Loucy (cell line): ENCODE measurements around the gene ASIC4.

Source experiments
- H2AFZ ChIP-seq: fragments of 200-600 bp; sonication (generic); 2 replicates; pipeline ENCODE4 v1.6.0; 2016; ENCODE audit warnings: antibody characterized with exemption, mild to moderate bottlenecking, low read length, moderate library complexity
- H3F3A ChIP-seq: fragments of 200-600 bp; 2 replicates; pipeline ENCODE4 v1.6.0; 2016; ENCODE audit warnings: antibody characterized with exemption, low read depth, mild to moderate bottlenecking
- H3K27me3 ChIP-seq: fragments of 200-600 bp; sonication (generic); 2 replicates; pipeline ENCODE4 v1.6.1; 2014; ENCODE audit warnings: low read length, mild to moderate bottlenecking; ENCODE audit not compliant: insufficient read depth, poor library complexity, severe bottlenecking
- H3K36me3 ChIP-seq: fragments of 200-600 bp; sonication (generic); 2 replicates; pipeline ENCODE4 v1.6.1; 2016; ENCODE audit warnings: low read length; ENCODE audit not compliant: insufficient read depth
- H3K4me1 ChIP-seq: fragments of 200-600 bp; sonication (generic); 2 replicates; pipeline ENCODE4 v1.5.1; 2014; ENCODE audit warnings: low read length, mild to moderate bottlenecking; ENCODE audit not compliant: insufficient read depth, poor library complexity, severe bottlenecking
- H3K4me2 ChIP-seq: fragments of 200-600 bp; sonication (generic); 2 replicates; pipeline ENCODE4 v1.6.0; 2014; ENCODE audit warnings: antibody characterized with exemption, low read length, low read depth, mild to moderate bottlenecking; ENCODE audit not compliant: poor library complexity, severe bottlenecking
- H3K4me3 ChIP-seq: fragments of 200-600 bp; sonication (generic); 2 replicates; pipeline ENCODE4 v1.5.1; 2014; ENCODE audit warnings: low read length, mild to moderate bottlenecking, mixed read lengths; ENCODE audit not compliant: poor library complexity, severe bottlenecking
- H3K79me2 ChIP-seq: fragments of 200-600 bp; sonication (generic); 2 replicates; pipeline ENCODE4 v1.6.1; 2014; ENCODE audit warnings: low read length; ENCODE audit not compliant: insufficient read depth
- H3K9ac ChIP-seq: fragments of 200-600 bp; sonication (generic); 2 replicates; pipeline ENCODE4 v1.6.0; 2014; ENCODE audit warnings: mild to moderate bottlenecking, low read depth, low read length, moderate library complexity; ENCODE audit not compliant: poor library complexity, severe bottlenecking
- H3K9me2 ChIP-seq: fragments of 200-600 bp; sonication (generic); replicated peaks from 2 replicates; pipeline ENCODE4 v1.6.1; 2016; ENCODE audit warnings: low read depth, low read length, mixed read lengths
- H3K9me3 ChIP-seq: fragments of 200-600 bp; sonication (generic); 2 replicates; pipeline ENCODE4 v1.6.1; 2014; ENCODE audit warnings: mild to moderate bottlenecking, antibody characterized with exemption, low read length, low read depth; ENCODE audit not compliant: insufficient read depth
- H4K20me1 ChIP-seq: fragments of 200-600 bp; sonication (generic); 2 replicates; pipeline ENCODE4 v1.6.0; 2014; ENCODE audit warnings: antibody characterized with exemption, low read length, mild to moderate bottlenecking; ENCODE audit not compliant: insufficient read depth, poor library complexity, severe bottlenecking
- EZH2phosphoT487 ChIP-seq: fragments of 200-600 bp; IDR thresholded peaks from 2 replicates; pipeline ENCODE4 v1.6.1; 2018; ENCODE audit warnings: antibody characterized with exemption, mild to moderate bottlenecking, moderate library complexity, borderline replicate concordance
- TF ChIP-seq, protein P1 (sequence below): fragments of 200-600 bp; sonication (generic); conservative IDR thresholded peaks from 2 replicates; pipeline ENCODE4 v1.5.1; 2014; ENCODE audit warnings: mild to moderate bottlenecking, antibody characterized with exemption, low read length

Gene ASIC4

DNA sequence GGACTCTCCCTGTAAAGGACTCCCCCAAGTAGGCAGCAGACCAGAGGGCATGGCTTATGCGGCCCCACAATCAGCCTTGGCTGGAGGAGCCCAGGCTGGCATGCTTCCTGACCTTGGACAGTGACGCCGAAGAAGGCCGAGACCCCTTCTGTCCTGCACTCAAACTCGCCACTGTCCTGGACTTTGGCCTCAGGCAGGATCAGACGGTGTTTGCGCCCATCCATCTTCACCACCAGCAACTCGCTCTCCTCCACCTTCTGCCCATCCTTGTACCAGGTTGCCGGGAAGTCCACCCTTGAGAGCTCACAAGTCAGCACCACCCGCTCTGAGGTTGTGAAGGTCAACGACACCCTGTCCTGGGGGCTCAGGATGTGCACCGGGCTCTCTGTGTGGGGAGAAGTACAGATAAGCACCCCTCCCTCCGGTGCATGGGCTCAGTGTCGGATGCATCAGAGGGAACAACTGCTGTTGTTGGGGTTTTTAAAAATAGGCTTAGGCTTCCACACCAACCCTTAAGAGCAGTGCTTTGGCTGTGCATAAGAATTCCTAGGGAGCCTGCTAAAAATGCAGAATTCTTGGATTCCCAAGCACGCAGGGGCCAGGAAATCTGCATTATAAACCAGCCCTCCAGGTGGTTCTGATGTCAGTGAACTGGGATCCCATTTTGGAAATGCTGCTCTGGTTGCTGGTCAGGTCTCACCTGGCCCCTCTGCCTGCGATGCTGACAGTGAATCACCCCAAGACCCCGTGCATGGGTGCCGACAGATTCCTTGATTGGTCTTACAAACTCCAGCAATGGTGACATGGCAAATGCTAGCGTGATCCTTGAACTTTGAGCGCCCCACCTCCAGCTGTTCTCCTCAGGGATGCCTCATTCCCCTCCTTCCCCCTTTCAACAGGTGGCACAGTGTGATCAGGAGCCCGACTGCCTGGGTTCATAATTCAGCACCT, 51.1 kb downstream of the ASIC4 start:
- H3K4me3 ChIP-seq, result no peak overlapping the region
- H3F3A ChIP-seq, result no peaks in the 10 kb centered on the region
- no peak overlapping the region for H3K9ac ChIP-seq
- peaks cover 9% of the 10 kb centered on the region for H4K20me1 ChIP-seq
- TF ChIP-seq, protein P1, sequence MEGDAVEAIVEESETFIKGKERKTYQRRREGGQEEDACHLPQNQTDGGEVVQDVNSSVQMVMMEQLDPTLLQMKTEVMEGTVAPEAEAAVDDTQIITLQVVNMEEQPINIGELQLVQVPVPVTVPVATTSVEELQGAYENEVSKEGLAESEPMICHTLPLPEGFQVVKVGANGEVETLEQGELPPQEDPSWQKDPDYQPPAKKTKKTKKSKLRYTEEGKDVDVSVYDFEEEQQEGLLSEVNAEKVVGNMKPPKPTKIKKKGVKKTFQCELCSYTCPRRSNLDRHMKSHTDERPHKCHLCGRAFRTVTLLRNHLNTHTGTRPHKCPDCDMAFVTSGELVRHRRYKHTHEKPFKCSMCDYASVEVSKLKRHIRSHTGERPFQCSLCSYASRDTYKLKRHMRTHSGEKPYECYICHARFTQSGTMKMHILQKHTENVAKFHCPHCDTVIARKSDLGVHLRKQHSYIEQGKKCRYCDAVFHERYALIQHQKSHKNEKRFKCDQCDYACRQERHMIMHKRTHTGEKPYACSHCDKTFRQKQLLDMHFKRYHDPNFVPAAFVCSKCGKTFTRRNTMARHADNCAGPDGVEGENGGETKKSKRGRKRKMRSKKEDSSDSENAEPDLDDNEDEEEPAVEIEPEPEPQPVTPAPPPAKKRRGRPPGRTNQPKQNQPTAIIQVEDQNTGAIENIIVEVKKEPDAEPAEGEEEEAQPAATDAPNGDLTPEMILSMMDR, result no peak
- TF ChIP-seq EZH2phosphoT487, result no peak
- H3K27me3 ChIP-seq, result no peaks in the 10 kb centered on the region
- H3K4me1 ChIP-seq, result peaks cover 9% of the 10 kb centered on the region
- H3K79me2 ChIP-seq, result peaks cover 5% of the 10 kb centered on the region; the same call in 1 of the 2 replicates
- H3K4me2 ChIP-seq, result no peak overlapping the region
- no peak overlapping the region for H2AFZ ChIP-seq
- no peaks in the 10 kb centered on the region for H3K36me3 ChIP-seq
- H3K9me3 ChIP-seq, result no peaks in the 10 kb centered on the region
- no peaks in the 10 kb centered on the region for H3K9me2 ChIP-seq

- no peaks in the 10 kb centered on the region for H3K36me3 ChIP-seq
- peaks cover 12% of the 10 kb centered on the region for H3K4me1 ChIP-seq
- no peak overlapping the region for H3K9ac ChIP-seq
- peaks cover 9% of the 10 kb centered on the region for H4K20me1 ChIP-seq
- no peaks in the 10 kb centered on the region for H3K27me3 ChIP-seq
- H3K79me2 ChIP-seq, result peaks cover 5% of the 10 kb centered on the region; the same call in 1 of the 2 replicates
- H3K9me2 ChIP-seq, result no peaks in the 10 kb centered on the region
- H3F3A ChIP-seq, result no peaks in the 10 kb centered on the region
- no peak overlapping the region for H3K4me2 ChIP-seq
- TF ChIP-seq, protein P1, result no peak
- no peak for TF ChIP-seq EZH2phosphoT487
- no peak overlapping the region for H3K4me3 ChIP-seq
- H3K9me3 ChIP-seq, result no peaks in the 10 kb centered on the region
- H2AFZ ChIP-seq, result no peak overlapping the region
Measured at GRCh38 chr2:219566640-219567039, 52.4 kb downstream of the ASIC4 start.

DNA sequence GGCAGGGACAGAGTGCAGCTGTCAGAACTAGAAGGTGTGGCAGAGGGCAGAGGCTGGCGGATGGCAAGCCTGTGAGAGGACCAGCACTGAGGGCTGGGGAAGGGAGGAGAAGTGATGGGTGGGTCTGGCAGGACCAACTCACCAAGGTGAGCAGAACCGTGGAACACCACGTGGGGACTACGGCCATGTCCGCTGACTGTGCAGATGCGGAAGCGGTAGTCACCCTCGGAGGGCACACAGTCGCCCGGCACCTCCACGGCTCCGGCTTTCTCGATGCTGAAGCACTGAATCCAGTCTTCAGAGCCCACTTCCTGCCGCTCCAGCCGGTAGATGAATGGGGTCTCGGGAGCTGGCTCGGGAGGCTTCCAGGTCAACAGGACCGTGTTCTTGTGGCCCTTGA, 52.8 kb downstream of the ASIC4 start:
- H3K4me3 ChIP-seq, result no peak overlapping the region
- no peaks in the 10 kb centered on the region for H3K36me3 ChIP-seq
- TF ChIP-seq, protein P1, result no peak
- no peak for TF ChIP-seq EZH2phosphoT487
- H3K9ac ChIP-seq, result no peak overlapping the region
- H2AFZ ChIP-seq, result no peak overlapping the region
- H3K4me1 ChIP-seq, result peaks cover 16% of the 10 kb centered on the region
- H3F3A ChIP-seq, result no peaks in the 10 kb centered on the region
- H3K9me2 ChIP-seq, result no peaks in the 10 kb centered on the region
- no peaks in the 10 kb centered on the region for H3K27me3 ChIP-seq
- H3K4me2 ChIP-seq, result no peak overlapping the region
- H4K20me1 ChIP-seq, result peaks cover 9% of the 10 kb centered on the region
- no peaks in the 10 kb centered on the region for H3K9me3 ChIP-seq
- H3K79me2 ChIP-seq, result peaks cover 5% of the 10 kb centered on the region; the same call in 1 of the 2 replicates
